OCI-LY3 (cell line): Measurements from ENCODE around the gene BAG1.

Experiments
- CTCF ChIP-seq: fragments of 200-600, 300-600 bp; sonication (generic); IDR thresholded peaks from 2 replicates; pipeline ENCODE4 v1.5.1; 2014; ENCODE audit warnings: antibody characterized with exemption, low read length, low read depth
- EZH2phosphoT487 ChIP-seq: fragments of 200-600 bp; shearing (Covaris generic); IDR thresholded peaks from 2 replicates; pipeline ENCODE4 v1.6.1; 2018; ENCODE audit warnings: antibody characterized with exemption, mixed run types, low read depth

- TF ChIP-seq CTCF (no peak), EZH2phosphoT487 (no peak)
These were observed 14.5 kb downstream of the BAG1 start for GRCh38 chr9:33249983-33250382.
